H1 (cell line): Measurements from ENCODE around the gene NR3C1. TPM values are rescaled to one million over a fixed set of nuclear protein-coding genes. Genes with fewer than 3 reads are reported as not detected.
A peak's percentile ranks its signal among the peaks of the same experiment; 100 is the strongest.

Source experiments
- CTCF ChIA-PET: fragments of 300-600 bp; sonication (Branson Sonifier 250); formaldehyde crosslinking; loops from one replicate; lab custom pipeline; 2021; ENCODE audit not compliant: partially characterized antibody; lab: Charles Lee
- POLR2A ChIA-PET: fragments of 300-600 bp; sonication (Branson Sonifier 250); formaldehyde crosslinking; loops from one replicate; lab custom pipeline; 2021; ENCODE audit warnings: inconsistent platforms; ENCODE audit not compliant: partially characterized antibody; lab: Charles Lee
- DNase-seq, 2 experiments: peaks; one replicate each; pipeline versions ENCODE4 v3.0.0 to v3.0.0-alpha.2; 2010 to 2022; ENCODE audit warnings: low spot score in 2 of 2, low read depth in 1 of 2, mixed read lengths in 1 of 2
- FAIRE-seq: peaks from 2 replicates; lab custom pipeline; 2011; peaks lifted over from hg19 to GRCh38; lab: Jason Lieb, UNC
- H2AFZ ChIP-seq: 2 replicates; pipeline ENCODE4 v1.8.1; 2012; ENCODE audit warnings: low read length, inconsistent platforms
- H2AK5ac ChIP-seq: 2 replicates; pipeline ENCODE4 v1.6.1; 2013; ENCODE audit warnings: low read depth, low read length
- H2BK120ac ChIP-seq: replicated peaks from 2 replicates; pipeline ENCODE3; 2013; ENCODE audit warnings: low read depth, low read length, inconsistent platforms
- H2BK12ac ChIP-seq: 2 replicates; pipeline ENCODE4 v1.6.1; 2013; ENCODE audit warnings: low read depth, low read length
- H2BK15ac ChIP-seq: 2 replicates; pipeline ENCODE4 v1.6.1; 2013; ENCODE audit warnings: low read length
- H2BK20ac ChIP-seq: 2 replicates; pipeline ENCODE4 v1.6.1; 2013; ENCODE audit warnings: low read length
- H2BK5ac ChIP-seq: 2 replicates; pipeline ENCODE4 v1.6.1; 2013; ENCODE audit warnings: low read depth, low read length
- H3K14ac ChIP-seq: 2 replicates; pipeline ENCODE4 v1.6.1; 2013; ENCODE audit warnings: inconsistent platforms; ENCODE audit not compliant: insufficient read length
- H3K18ac ChIP-seq: 2 replicates; pipeline ENCODE4 v1.6.1; 2013; ENCODE audit warnings: low read length; ENCODE audit errors: extremely low read depth
- H3K23ac ChIP-seq: 2 replicates; pipeline ENCODE4 v1.6.1; 2013; ENCODE audit warnings: inconsistent platforms; ENCODE audit not compliant: insufficient read length
- H3K23me2 ChIP-seq: 2 replicates; pipeline ENCODE4 v1.6.1; 2013; ENCODE audit warnings: low read depth, low read length
- H3K27ac ChIP-seq: 2 replicates; pipeline ENCODE4 v1.6.1; 2011; ENCODE audit warnings: low read depth, low read length, inconsistent platforms
- H3K27me3 ChIP-seq, 4 experiments: replicated peaks in 1 of 4; 1 replicate in 1 of 4; 2 replicates in 3 of 4; pipeline versions ENCODE4 v1.6.1 to v1.8.1; 2011 to 2013; ENCODE audit warnings: low read length in 3 of 4, mild to moderate bottlenecking in 3 of 4, inconsistent platforms in 2 of 4, mixed read lengths in 2 of 4, moderate library complexity in 1 of 4; ENCODE audit not compliant: control insufficient read depth in 3 of 4, insufficient read depth in 3 of 4; ENCODE audit errors: extremely low read depth in 1 of 4
- H3K36me3 ChIP-seq, 4 experiments: 2 replicates each; pipeline versions ENCODE4 v1.6.1 to v1.8.1; 2011 to 2013; ENCODE audit warnings: mild to moderate bottlenecking in 4 of 4, low read length in 3 of 4, moderate library complexity in 2 of 4, control low read depth in 1 of 4, inconsistent platforms in 1 of 4; ENCODE audit not compliant: insufficient read depth in 4 of 4, control insufficient read depth in 2 of 4
- H3K4ac ChIP-seq: replicated peaks from 2 replicates; pipeline ENCODE3; 2013; ENCODE audit warnings: low read length, low read depth, mixed read lengths, inconsistent platforms; ENCODE audit not compliant: insufficient read length
- H3K4me1 ChIP-seq, 4 experiments: replicated peaks in 1 of 4; 1 replicate in 1 of 4; 2 replicates in 3 of 4; pipeline versions ENCODE4 v1.6.1 to v1.8.1; 2011 to 2013; ENCODE audit warnings: low read length in 3 of 4, inconsistent platforms in 2 of 4, mixed read lengths in 1 of 4; ENCODE audit not compliant: insufficient read depth in 4 of 4, control insufficient read depth in 3 of 4
- H3K4me2 ChIP-seq, 2 experiments: 2 replicates each; pipeline versions ENCODE4 v1.6.1 to v1.8.1; 2011 to 2013; ENCODE audit warnings: low read depth in 2 of 2, low read length in 2 of 2, control low read depth in 1 of 2, inconsistent platforms in 1 of 2, mild to moderate bottlenecking in 1 of 2; ENCODE audit not compliant: insufficient read depth in 1 of 2
- H3K4me3 ChIP-seq, 4 experiments: fragments of 200-600, 300-600 bp in 1 of 4; sonication (generic), shearing (Covaris generic), sonication (Bioruptor Twin) in 1 of 4; 2 replicates each; pipeline versions ENCODE4 v1.5.1 to v1.8.1; 2011 to 2016; ENCODE audit warnings: low read length in 4 of 4, low read depth in 3 of 4, control low read depth in 2 of 4, inconsistent platforms in 2 of 4, mild to moderate bottlenecking in 2 of 4, mixed read lengths in 1 of 4, moderate library complexity in 1 of 4; ENCODE audit not compliant: insufficient read depth in 2 of 4; ENCODE audit errors: extremely low read depth in 1 of 4
- H3K56ac ChIP-seq: replicated peaks from 2 replicates; pipeline ENCODE3; 2013; ENCODE audit warnings: low read depth, mild to moderate bottlenecking, mixed read lengths, low read length, inconsistent platforms; ENCODE audit not compliant: insufficient read length
- H3K79me1 ChIP-seq: 2 replicates; pipeline ENCODE4 v1.6.1; 2013; ENCODE audit warnings: low read depth, low read length, control low read depth
- H3K79me2 ChIP-seq, 2 experiments: 2 replicates each; pipeline versions ENCODE4 v1.6.1 to v1.8.1; 2012 to 2013; ENCODE audit warnings: low read length in 2 of 2, mild to moderate bottlenecking in 2 of 2, inconsistent platforms in 1 of 2; ENCODE audit not compliant: insufficient read depth in 2 of 2, control insufficient read depth in 1 of 2
- H3K9ac ChIP-seq, 4 experiments: replicated peaks in 1 of 4; 1 replicate in 1 of 4; 2 replicates in 3 of 4; pipeline versions ENCODE4 v1.6.1 to v1.8.1; 2011 to 2013; ENCODE audit warnings: low read depth in 3 of 4, low read length in 3 of 4, control low read depth in 2 of 4, mild to moderate bottlenecking in 2 of 4, moderate library complexity in 2 of 4, inconsistent platforms in 1 of 4; ENCODE audit errors: extremely low read depth in 1 of 4
- H3K9me3 ChIP-seq, 2 experiments: 2 replicates each; pipeline versions ENCODE4 v1.6.1 to v1.8.1; 2012 to 2013; ENCODE audit warnings: mild to moderate bottlenecking in 2 of 2, moderate library complexity in 2 of 2, control low read depth in 1 of 2, inconsistent platforms in 1 of 2, low read depth in 1 of 2, low read length in 1 of 2, mixed read lengths in 1 of 2; ENCODE audit not compliant: insufficient read depth in 2 of 2
- H4K20me1 ChIP-seq, 2 experiments: replicated peaks in 1 of 2; 2 replicates each; pipeline versions ENCODE3 to v1.8.1; 2011 to 2013; ENCODE audit warnings: inconsistent platforms in 2 of 2, low read length in 2 of 2, mild to moderate bottlenecking in 1 of 2; ENCODE audit not compliant: insufficient read depth in 2 of 2, control insufficient read depth in 1 of 2
- H4K5ac ChIP-seq: 2 replicates; pipeline ENCODE4 v1.6.1; 2013; ENCODE audit warnings: low read length, low read depth, mixed read lengths, inconsistent platforms; ENCODE audit not compliant: insufficient read length
- H4K8ac ChIP-seq: 2 replicates; pipeline ENCODE4 v1.8.0; 2013; ENCODE audit warnings: mild to moderate bottlenecking, moderate library complexity, low read length, inconsistent platforms; ENCODE audit not compliant: insufficient read depth; ENCODE audit errors: extremely low read depth
- H4K91ac ChIP-seq: replicated peaks from 2 replicates; pipeline ENCODE3; 2013; ENCODE audit warnings: low read length, mixed read lengths, inconsistent platforms; ENCODE audit not compliant: insufficient read length
- BCL11A ChIP-seq, 2 experiments: IDR thresholded peaks; one replicate each; pipeline ENCODE4 v1.6.1; 2011; ENCODE audit warnings: low read depth in 2 of 2, low read length in 2 of 2, mild to moderate bottlenecking in 2 of 2
- CHD1 ChIP-seq: IDR thresholded peaks from 2 replicates; pipeline ENCODE4 v1.6.1; 2012; ENCODE audit warnings: low read depth, low read length, improper control_type of control experiment
- CHD2 ChIP-seq: IDR thresholded peaks from 2 replicates; pipeline ENCODE4 v1.6.1; 2012; ENCODE audit warnings: low read length, improper control_type of control experiment
- EP300 ChIP-seq, 2 experiments: IDR thresholded peaks; 1 replicate in 1 of 2; 2 replicates in 1 of 2; pipeline ENCODE4 v1.6.1; 2011 to 2012; ENCODE audit warnings: low read depth in 2 of 2, low read length in 2 of 2, mild to moderate bottlenecking in 2 of 2, borderline replicate concordance in 1 of 2, inconsistent platforms in 1 of 2, moderate library complexity in 1 of 2
- FOSL1 ChIP-seq: IDR thresholded peaks from 2 replicates; pipeline ENCODE4 v1.6.1; 2011; ENCODE audit warnings: mild to moderate bottlenecking, low read depth, low read length, moderate library complexity; ENCODE audit not compliant: insufficient read depth
- MAX ChIP-seq: IDR thresholded peaks from 2 replicates; pipeline ENCODE4 v1.6.1; 2012; ENCODE audit warnings: inconsistent platforms
- POLR2A ChIP-seq, 2 experiments: IDR thresholded peaks; 1 replicate in 1 of 2; 2 replicates in 1 of 2; pipeline ENCODE4 v1.6.1; 2011; ENCODE audit warnings: low read depth in 2 of 2, low read length in 2 of 2, mild to moderate bottlenecking in 2 of 2; ENCODE audit errors: control extremely low read depth in 1 of 2
- RXRA ChIP-seq: IDR thresholded peaks from 2 replicates; pipeline ENCODE4 v1.6.1; 2011; ENCODE audit warnings: low read depth, mild to moderate bottlenecking, low read length, moderate library complexity; ENCODE audit not compliant: insufficient read depth
- SIN3A ChIP-seq, 2 experiments: IDR thresholded peaks in 1 of 2; conservative IDR thresholded peaks in 1 of 2; 2 replicates each; pipeline ENCODE4 v1.6.1; 2011 to 2012; ENCODE audit warnings: low read length in 2 of 2, improper control_type of control experiment in 1 of 2, low read depth in 1 of 2, mild to moderate bottlenecking in 1 of 2
- SP1 ChIP-seq: IDR thresholded peaks from 2 replicates; pipeline ENCODE4 v1.6.1; 2011; ENCODE audit warnings: low read depth, low read length
- SP4 ChIP-seq: IDR thresholded peaks from 2 replicates; pipeline ENCODE4 v1.6.1; 2012; ENCODE audit warnings: low read length, inconsistent platforms
- USF2 ChIP-seq: IDR thresholded peaks from 2 replicates; pipeline ENCODE4 v1.6.1; 2011; ENCODE audit warnings: low read length, improper control_type of control experiment
- WGBS, 2 experiments: shearing (Covaris generic) in 1 of 2; methylation state at CpG; one replicate each; pipeline versions ENCODE4 v1.1.6 to v1.1.7; 2013 to 2015; ENCODE audit warnings: low lambda C conversion rate in 2 of 2, mixed read lengths in 2 of 2, inconsistent platforms in 1 of 2, low coverage in 1 of 2, missing lambda C conversion rate in 1 of 2; ENCODE audit not compliant: insufficient replicate concordance in 2 of 2, insufficient coverage in 1 of 2, insufficient read length in 1 of 2; ENCODE audit errors: extremely low coverage in 1 of 2, missing lambda C conversion rate in 1 of 2; 5-methylcytosine and 5-hydroxymethylcytosine counted together
- polyA plus RNA-seq, 7 experiments: library from polyadenylated mRNA; depleted of rRNA in 3 of 7; stranded (reverse) in 5 of 7; unstranded in 2 of 7; fragments of >200 nt in 5 of 7; fragments of 200-250 nt in 2 of 7; gene quantifications; 1 replicate in 5 of 7; 2 replicates in 1 of 7; 4 replicates in 1 of 7; pipeline versions ENCODE4 v1.2.1 to v1.2.3, GENCODE V29; 2011 to 2013; ENCODE audit warnings: missing spikeins in 2 of 7, mixed read lengths in 2 of 7
- total RNA-seq: library from RNA; stranded (reverse); fragmentation: NEBNext Ultra II Directional; extraction: Animal tissue kit (Norgen Biotek cat#: 25700); gene quantifications from 2 replicates; pipeline ENCODE4 v1.2.1, GENCODE V29; 2021

The NR3C1 gene
- total and polyA plus RNA-seq, 2 of the 8 experiments (the other 6 are each of a cell fraction or from before 2014, with no cell fraction given) = 1.7 to 5.4 TPM

GRCh38 chr5:143247134-143247815 is 156.2 kb downstream of the NR3C1 start:
- WGBS, 2 experiments = 86% methylated on average over 1 of the region's 1 CpG; no CpG with 5 or more reads in 1 of the 2 experiments
- CTCF ChIA-PET = interaction anchor here (0.6 kb wide), 1 partner anchor 95 kb away, joined by 3 read pairs; no protein-coding TSS in a partner anchor
- no peak for TF ChIP-seq BCL11A (IDR thresholded peaks at IDR 0.05; ENCODE audit: low read depth in 2 of 2, low read length in 2 of 2)
- no peak for TF ChIP-seq MAX
- TF ChIP-seq SP1 = no peak
- TF ChIP-seq USF2 = no peak
- TF ChIP-seq FOSL1 = no peak
- TF ChIP-seq POLR2A (IDR thresholded peaks at IDR 0.05; ENCODE audit: control extremely low read depth in 1 of 2, low read depth in 2 of 2, low read length in 2 of 2) = no peak
- TF ChIP-seq EP300 (IDR thresholded peaks at IDR 0.05; ENCODE audit: borderline replicate concordance in 1 of 2, low read depth in 2 of 2, low read length in 2 of 2) = no peak
- TF ChIP-seq SP4 = no peak
- no peak for TF ChIP-seq SIN3A (conservative IDR thresholded peaks at IDR 0.05 in 1 of 2, IDR thresholded peaks at IDR 0.05 in 1 of 2; ENCODE audit: low read depth in 1 of 2, low read length in 2 of 2)
- no peak for TF ChIP-seq CHD2
- TF ChIP-seq RXRA = no peak
- TF ChIP-seq CHD1 = no peak

More at GRCh38 chr5:143247134-143247815, 156.2 kb downstream of the NR3C1 start:
- DNase-seq = no peak
- H3K36me3 ChIP-seq = no peaks in the 10 kb centered on the region
- peaks cover 7% of the 10 kb centered on the region; the same call in 1 of the 2 replicates for H3K23me2 ChIP-seq
- H3K4me2 ChIP-seq = no peak overlapping the region
- no peak overlapping the region for H3K27ac ChIP-seq
- no peak overlapping the region for H2AK5ac ChIP-seq
- no peaks in the 10 kb centered on the region for H3K27me3 ChIP-seq
- POLR2A ChIA-PET = no interaction called here
- H3K18ac ChIP-seq = no peak overlapping the region
- no peak overlapping the region for H3K4me3 ChIP-seq
- peaks cover 0 to 4% of the 10 kb centered on the region in 2 experiments for H4K20me1 ChIP-seq
- H2BK12ac ChIP-seq = no peak overlapping the region
- no peak overlapping the region for H2BK20ac ChIP-seq
- 0 out of 4 replicates have a peak, but pooled peaks cover 0 to 2% of the 10 kb centered on the region in 2 experiments for H3K9me3 ChIP-seq
- no peak overlapping the region for H2AFZ ChIP-seq
- H3K4ac ChIP-seq = no peak overlapping the region
- no peak overlapping the region for H3K23ac ChIP-seq
- no peak overlapping the region for H3K14ac ChIP-seq
- H2BK5ac ChIP-seq = no peak overlapping the region
- no peak overlapping the region for H4K8ac ChIP-seq
- no peaks in the 10 kb centered on the region for H3K79me2 ChIP-seq
- H2BK120ac ChIP-seq = no peak overlapping the region
- H3K56ac ChIP-seq = peak overlapping the region; percentile 94
- no peak overlapping the region for H3K9ac ChIP-seq
- H2BK15ac ChIP-seq = no peak overlapping the region
- no peaks in the 10 kb centered on the region for H3K79me1 ChIP-seq
- no peak overlapping the region for H4K91ac ChIP-seq
- 0 out of 7 replicates have a peak, but pooled peaks cover 0 to 2% (median 0%) of the 10 kb centered on the region in 4 experiments for H3K4me1 ChIP-seq
- no peak for FAIRE-seq
- H4K5ac ChIP-seq = no peak overlapping the region
